K562 (cell line): ENCODE data around the gene DPT. TPM values are rescaled to one million over a fixed set of nuclear protein-coding genes. Genes with fewer than 3 reads are reported as not detected.

Source experiments
- ATAC-seq: fragments of 200-7000 bp; cut with Tn5 transposase; 3 replicates; pipeline ENCODE4 v1.9.1; 2020; ENCODE audit warnings: moderate library complexity
- BruUV-seq: library from RNA; stranded (reverse); fragments of 400-500 nt; replicated peaks from 2 replicates; lab custom pipeline; 2021; lab: Mats Ljungman, UMichigan
- CTCF ChIA-PET: fragments of 300-600 bp; formaldehyde crosslinking; extraction: SDS; loops from one replicate; lab custom pipeline; 2021; ENCODE audit warnings: low intra/inter-chr PET ratio; lab: Yijun Ruan, JAX
- POLR2A ChIA-PET: fragments of 300-600, 350-650 bp; sonication (Branson Sonifier 250); formaldehyde crosslinking; extraction: SDS; loops from one replicate; lab custom pipeline; 2021; ENCODE audit warnings: antibody characterized with exemption, inconsistent platforms; lab: Yijun Ruan, JAX
- DNase-seq, 4 experiments: peaks; one replicate each; pipeline versions ENCODE4 v3.0.0 to v3.0.0-alpha.2; 2011 to 2018; ENCODE audit warnings: low spot score in 3 of 4, mixed read lengths in 3 of 4; ENCODE audit errors: extremely low read depth in 1 of 4
- FAIRE-seq: peaks from 2 replicates; lab custom pipeline; 2011; peaks lifted over from hg19 to GRCh38; lab: Jason Lieb, UNC
- H2AFZ ChIP-seq: 2 replicates; pipeline ENCODE4 v1.6.0; 2011; ENCODE audit warnings: low read depth, low read length, control low read depth, inconsistent platforms
- H3K27ac ChIP-seq: fragments of 200-600 bp; 3 replicates; pipeline ENCODE4 v1.8.0; 2011; ENCODE audit warnings: low read depth, mild to moderate bottlenecking, control low read depth, inconsistent platforms, low read length, moderate library complexity, mixed read lengths; ENCODE audit errors: extremely low read depth
- H3K27me3 ChIP-seq, 2 experiments: fragments of 300-600 bp in 1 of 2; 2 replicates in 1 of 2; 3 replicates in 1 of 2; pipeline versions ENCODE4 v1.6.0 to v1.8.0; 2011; ENCODE audit warnings: inconsistent platforms in 2 of 2, low read length in 2 of 2, mild to moderate bottlenecking in 1 of 2, mixed read lengths in 1 of 2, moderate library complexity in 1 of 2; ENCODE audit not compliant: control insufficient read depth in 2 of 2, insufficient read depth in 2 of 2
- H3K36me3 ChIP-seq: fragments of 300-600 bp; 3 replicates; pipeline ENCODE4 v1.8.0; 2011; ENCODE audit warnings: mild to moderate bottlenecking, low read length, inconsistent platforms; ENCODE audit not compliant: control insufficient read depth, insufficient read depth
- H3K4me1 ChIP-seq, 2 experiments: fragments of 200-600 bp in 1 of 2; replicated peaks in 1 of 2; 2 replicates in 1 of 2; 3 replicates in 1 of 2; pipeline versions ENCODE4 v1.5.1 to v1.8.0; 2011; ENCODE audit warnings: inconsistent platforms in 2 of 2, low read length in 2 of 2, mild to moderate bottlenecking in 1 of 2, mixed read lengths in 1 of 2, moderate library complexity in 1 of 2; ENCODE audit not compliant: control insufficient read depth in 2 of 2, insufficient read depth in 2 of 2
- H3K4me2 ChIP-seq: 2 replicates; pipeline ENCODE4 v1.6.1; 2011; ENCODE audit warnings: low read length, control low read depth, inconsistent platforms, mixed read lengths; ENCODE audit not compliant: insufficient read depth
- H3K4me3 ChIP-seq: fragments of 200-600 bp; sonication (generic), shearing (Covaris generic); 2 replicates; pipeline ENCODE4 v1.5.1; 2016; ENCODE audit warnings: control low read depth, inconsistent platforms
- H3K79me2 ChIP-seq: fragments of 200-600 bp; 3 replicates; pipeline ENCODE4 v1.8.0; 2011; ENCODE audit warnings: low read length, inconsistent platforms; ENCODE audit not compliant: control insufficient read depth, insufficient read depth
- H3K9ac ChIP-seq, 2 experiments: 2 replicates each; pipeline versions ENCODE4 v1.6.0 to v1.6.1; 2011; ENCODE audit warnings: low read depth in 2 of 2, low read length in 2 of 2, control low read depth in 1 of 2, inconsistent platforms in 1 of 2, mild to moderate bottlenecking in 1 of 2, mixed read lengths in 1 of 2; ENCODE audit not compliant: insufficient read depth in 1 of 2
- H3K9me1 ChIP-seq: one replicate; pipeline ENCODE4 v1.6.0; 2011; ENCODE audit warnings: inconsistent platforms, mild to moderate bottlenecking, low read length, moderate library complexity; ENCODE audit not compliant: control insufficient read depth, insufficient read depth
- H3K9me3 ChIP-seq: replicated peaks from 2 replicates; pipeline ENCODE4 v1.5.1; 2011; ENCODE audit warnings: low read depth, low read length, inconsistent platforms; ENCODE audit not compliant: control insufficient read depth, insufficient read depth
- H4K20me1 ChIP-seq: replicated peaks from 2 replicates; pipeline ENCODE4 v1.6.1; 2011; ENCODE audit warnings: low read length, inconsistent platforms, mixed read lengths; ENCODE audit not compliant: control insufficient read depth, insufficient read depth
- ARNT ChIP-seq, 2 experiments: fragments of 450-650 bp; IDR thresholded peaks; 2 replicates each; pipeline ENCODE4 v1.6.1; 2016; ENCODE audit warnings: mild to moderate bottlenecking in 1 of 2
- BDP1 ChIP-seq: IDR thresholded peaks from 3 replicates; pipeline ENCODE4 v1.6.1; 2011; ENCODE audit not compliant: insufficient read length, insufficient read depth
- E2F5 ChIP-seq: sonication (generic); formaldehyde crosslinking; IDR thresholded peaks from 2 replicates; pipeline ENCODE4 v1.8.0; 2022; ENCODE audit warnings: mild to moderate bottlenecking, missing genetic modification reagents
- EP400 ChIP-seq: fragments of 450-650 bp; IDR thresholded peaks from 2 replicates; pipeline ENCODE4 v1.6.1; 2017; ENCODE audit warnings: antibody characterized with exemption, mild to moderate bottlenecking, moderate library complexity
- ESRRA ChIP-seq: fragments of 450-650 bp; IDR thresholded peaks from 2 replicates; pipeline ENCODE4 v1.6.1; 2014; ENCODE audit warnings: low read depth, mild to moderate bottlenecking, moderate library complexity, borderline replicate concordance
- KLF10 ChIP-seq: fragments of 250-450 bp; sonication (Bioruptor Pico); IDR thresholded peaks from 2 replicates; pipeline ENCODE4 v1.6.1; 2021; ENCODE audit warnings: matching md5 sums
- NKRF ChIP-seq: fragments of 450-650 bp; IDR thresholded peaks from 2 replicates; pipeline ENCODE4 v1.6.1; 2016; ENCODE audit warnings: borderline replicate concordance
- PHF8 ChIP-seq: fragments of 200-600 bp; sonication (generic); IDR thresholded peaks from 2 replicates; pipeline ENCODE4 v1.6.1; 2012; ENCODE audit warnings: mixed run types, mild to moderate bottlenecking, inconsistent platforms, low read length, moderate library complexity, borderline replicate concordance
- PREB ChIP-seq: sonication (generic); formaldehyde crosslinking; IDR thresholded peaks from 2 replicates; pipeline ENCODE4 v1.8.1; 2023; ENCODE audit warnings: mild to moderate bottlenecking, missing genetic modification reagents
- SOX6 ChIP-seq: fragments of 450-650 bp; IDR thresholded peaks from 2 replicates; pipeline ENCODE4 v1.6.1; 2014; ENCODE audit warnings: mild to moderate bottlenecking
- SRSF9 ChIP-seq: fragments of 200-400 bp; formaldehyde crosslinking; IDR thresholded peaks from 2 replicates; pipeline ENCODE4 v1.6.1; 2017; ENCODE audit warnings: low read depth, low read length, borderline replicate concordance
- TCF3 ChIP-seq: sonication (generic); formaldehyde crosslinking; IDR thresholded peaks from 2 replicates; pipeline ENCODE4 v1.4.0; 2020; ENCODE audit warnings: mild to moderate bottlenecking, missing genetic modification reagents
- ZNF133 ChIP-seq: fragments of 250-450 bp; sonication (Bioruptor Pico); IDR thresholded peaks from 2 replicates; pipeline ENCODE4 v1.4.0; 2020; ENCODE audit warnings: mild to moderate bottlenecking
- ZNF584 ChIP-seq: fragments of 200-800 bp; sonication (Bioruptor generic); IDR thresholded peaks from 2 replicates; pipeline ENCODE4 v1.6.1; 2016; ENCODE audit warnings: low read depth, mild to moderate bottlenecking, missing genetic modification characterization, missing compliant biosample characterization
- WGBS: fragments of 100-300 bp; shearing (Covaris generic); methylation state at CpG from one replicate; pipeline ENCODE4 v1.1.6; 2016; ENCODE audit warnings: low coverage, mixed read lengths; ENCODE audit not compliant: insufficient coverage; ENCODE audit errors: missing lambda C conversion rate; 5-methylcytosine and 5-hydroxymethylcytosine counted together
- in situ Hi-C: fragments of 300-500 bp; cut with MboI; formaldehyde crosslinking; loops from 4 replicates; pipeline ENCODE4 v1.15.0; 2018; ENCODE audit warnings: inconsistent platforms, mixed read lengths
- intact Hi-C: fragments of 100-400 bp; cut with micrococcal nuclease; formaldehyde crosslinking; loops from 2 replicates; pipeline ENCODE4 v1.14.2; 2022
- polyA plus RNA-seq, 8 experiments: library from polyadenylated mRNA; depleted of rRNA in 4 of 8; stranded (reverse) in 5 of 8; unstranded in 3 of 8; fragments of >200 nt; fragmentation: Nextera tagmentation in 2 of 8; fragmentation: Illumina TruSeq in 1 of 8; extraction: Ambion mirVana in 2 of 8; extraction: Trizol in 1 of 8; gene quantifications; 2 replicates each; pipeline versions ENCODE4 v1.2.1 to v1.2.3, GENCODE V29; 2011 to 2014; ENCODE audit warnings: inconsistent platforms in 1 of 8, missing spikeins in 1 of 8
- total RNA-seq, 7 experiments: library from RNA; depleted of rRNA in 6 of 7; stranded (reverse); fragments of >200 nt in 6 of 7; fragmentation: Illumina TruSeq in 2 of 7; extraction: Trizol in 2 of 7; gene quantifications; 2 replicates each; pipeline versions ENCODE4 v1.2.1 to v1.2.3, GENCODE V29; 2011 to 2021; ENCODE audit warnings: low replicate concordance in 1 of 7
- TF ChIP-seq, protein P1 (sequence below): sonication (generic); formaldehyde crosslinking; IDR thresholded peaks from 2 replicates; pipeline ENCODE4 v1.5.0; 2020; ENCODE audit warnings: missing genetic modification reagents
- TF ChIP-seq, protein P2 (sequence below): fragments of 250-450 bp; sonication (Bioruptor Pico); IDR thresholded peaks from 2 replicates; pipeline ENCODE4 v1.5.0; 2020; ENCODE audit warnings: mild to moderate bottlenecking, borderline replicate concordance

Gene DPT
- total and polyA plus RNA-seq, 9 of the 15 experiments (the other 6 are each of a cell fraction or from before 2014, with no cell fraction given) = not detected

GRCh38 chr1:168742994-168743650 lies 14.1 kb upstream of the DPT start:
- Histone ChIP-seq H3K4me1 (no peaks in the 10 kb centered on the region), H3K9me1 (no peaks in the 10 kb centered on the region), H3K4me3 (no peak overlapping the region), H3K9ac (no peak overlapping the region), H3K79me2 (no peaks in the 10 kb centered on the region), H4K20me1 (no peaks in the 10 kb centered on the region), H3K27me3 (no peaks in the 10 kb centered on the region), H2AFZ (no peak overlapping the region), H3K9me3 (no peaks in the 10 kb centered on the region), H3K4me2 (no peak overlapping the region), H3K27ac (no peak overlapping the region), H3K36me3 (no peaks in the 10 kb centered on the region)
- ATAC-seq (no peak), DNase-seq (no peak), FAIRE-seq (no peak)
- no TSS peak for BruUV-seq
- in situ Hi-C loops (no loop called here), intact Hi-C loops (no loop called here)
- ChIA-PET POLR2A (interaction anchor here (0.6 kb wide), 1 partner anchor 192 kb away, joined by 3 read pairs; no protein-coding TSS in a partner anchor), CTCF (no interaction called here)
- 0% methylated on average over 8 of the region's 8 CpGs for WGBS
- TF ChIP-seq EP400 (no peak), ZNF584 (no peak), SRSF9 (no peak), ZNF133 (no peak), SOX6 (no peak), PREB (no peak), KLF10 (CRISPR knock-in tag) (no peak), BDP1 (no peak), PHF8 (no peak), TCF3 (no peak), E2F5 (CRISPR knock-in tag) (no peak), ESRRA (no peak), ARNT (IDR thresholded peaks at IDR 0.05) (no peak), NKRF (no peak)
- TF ChIP-seq, protein P1, sequence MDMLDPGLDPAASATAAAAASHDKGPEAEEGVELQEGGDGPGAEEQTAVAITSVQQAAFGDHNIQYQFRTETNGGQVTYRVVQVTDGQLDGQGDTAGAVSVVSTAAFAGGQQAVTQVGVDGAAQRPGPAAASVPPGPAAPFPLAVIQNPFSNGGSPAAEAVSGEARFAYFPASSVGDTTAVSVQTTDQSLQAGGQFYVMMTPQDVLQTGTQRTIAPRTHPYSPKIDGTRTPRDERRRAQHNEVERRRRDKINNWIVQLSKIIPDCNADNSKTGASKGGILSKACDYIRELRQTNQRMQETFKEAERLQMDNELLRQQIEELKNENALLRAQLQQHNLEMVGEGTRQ (CRISPR knock-in tag) = no peak
- TF ChIP-seq, protein P2, sequence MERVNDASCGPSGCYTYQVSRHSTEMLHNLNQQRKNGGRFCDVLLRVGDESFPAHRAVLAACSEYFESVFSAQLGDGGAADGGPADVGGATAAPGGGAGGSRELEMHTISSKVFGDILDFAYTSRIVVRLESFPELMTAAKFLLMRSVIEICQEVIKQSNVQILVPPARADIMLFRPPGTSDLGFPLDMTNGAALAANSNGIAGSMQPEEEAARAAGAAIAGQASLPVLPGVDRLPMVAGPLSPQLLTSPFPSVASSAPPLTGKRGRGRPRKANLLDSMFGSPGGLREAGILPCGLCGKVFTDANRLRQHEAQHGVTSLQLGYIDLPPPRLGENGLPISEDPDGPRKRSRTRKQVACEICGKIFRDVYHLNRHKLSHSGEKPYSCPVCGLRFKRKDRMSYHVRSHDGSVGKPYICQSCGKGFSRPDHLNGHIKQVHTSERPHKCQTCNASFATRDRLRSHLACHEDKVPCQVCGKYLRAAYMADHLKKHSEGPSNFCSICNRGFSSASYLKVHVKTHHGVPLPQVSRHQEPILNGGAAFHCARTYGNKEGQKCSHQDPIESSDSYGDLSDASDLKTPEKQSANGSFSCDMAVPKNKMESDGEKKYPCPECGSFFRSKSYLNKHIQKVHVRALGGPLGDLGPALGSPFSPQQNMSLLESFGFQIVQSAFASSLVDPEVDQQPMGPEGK (CRISPR knock-in tag) = no peak
